Measurements from ENCODE around the gene PARP11. TPM values are rescaled to one million over a fixed set of nuclear protein-coding genes. Genes with fewer than 3 reads are reported as not detected.

The PARP11 gene
- total RNA-seq, 4 donors from 2014 or later: 4.5 to 6.2 (median 5.0) TPM

DNA sequence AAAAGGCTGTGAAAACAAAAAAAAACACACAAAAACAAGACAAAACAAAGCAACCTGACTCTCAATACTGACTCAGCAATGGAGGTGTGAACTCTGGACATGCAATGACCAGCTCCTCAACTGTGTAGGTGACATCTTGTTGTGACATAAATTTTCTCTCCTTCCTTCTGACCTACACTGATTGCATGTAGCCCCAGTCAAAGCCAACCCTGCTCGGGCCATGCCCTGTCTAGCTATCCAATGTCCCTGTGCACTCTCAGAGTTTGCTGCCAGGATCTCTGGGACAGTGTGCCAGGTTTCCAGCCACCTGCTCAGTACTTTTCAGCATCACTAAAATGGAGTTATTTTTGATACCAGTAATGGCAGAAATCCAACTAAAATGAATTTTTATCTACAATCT lies 101.3 kb downstream of the PARP11 start:
- Histone ChIP-seq H3K9me3 (no peaks in the 10 kb centered on the region), H3K27ac (no peak overlapping the region), H3K4me3 (no peak overlapping the region), H3K36me3 (no peaks in the 10 kb centered on the region), H3K27me3 (no peaks in the 10 kb centered on the region), H3K4me1 (no peaks in the 10 kb centered on the region)
- no peak for TF ChIP-seq POLR2AphosphoS5 (IDR thresholded peaks at IDR 0.05)
- no peak for TF ChIP-seq POLR2A (IDR thresholded peaks at IDR 0.05)
- TF ChIP-seq, protein P1, sequence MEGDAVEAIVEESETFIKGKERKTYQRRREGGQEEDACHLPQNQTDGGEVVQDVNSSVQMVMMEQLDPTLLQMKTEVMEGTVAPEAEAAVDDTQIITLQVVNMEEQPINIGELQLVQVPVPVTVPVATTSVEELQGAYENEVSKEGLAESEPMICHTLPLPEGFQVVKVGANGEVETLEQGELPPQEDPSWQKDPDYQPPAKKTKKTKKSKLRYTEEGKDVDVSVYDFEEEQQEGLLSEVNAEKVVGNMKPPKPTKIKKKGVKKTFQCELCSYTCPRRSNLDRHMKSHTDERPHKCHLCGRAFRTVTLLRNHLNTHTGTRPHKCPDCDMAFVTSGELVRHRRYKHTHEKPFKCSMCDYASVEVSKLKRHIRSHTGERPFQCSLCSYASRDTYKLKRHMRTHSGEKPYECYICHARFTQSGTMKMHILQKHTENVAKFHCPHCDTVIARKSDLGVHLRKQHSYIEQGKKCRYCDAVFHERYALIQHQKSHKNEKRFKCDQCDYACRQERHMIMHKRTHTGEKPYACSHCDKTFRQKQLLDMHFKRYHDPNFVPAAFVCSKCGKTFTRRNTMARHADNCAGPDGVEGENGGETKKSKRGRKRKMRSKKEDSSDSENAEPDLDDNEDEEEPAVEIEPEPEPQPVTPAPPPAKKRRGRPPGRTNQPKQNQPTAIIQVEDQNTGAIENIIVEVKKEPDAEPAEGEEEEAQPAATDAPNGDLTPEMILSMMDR (IDR thresholded peaks at IDR 0.05): no peak
- no peak for TF ChIP-seq EP300 (IDR thresholded peaks at IDR 0.05; ENCODE audit: low read depth)
- intact Hi-C loops (cut with DNase I; ENCODE audit: low total_unique reads): loop anchor here (10.0 kb wide), 1 partner anchor 467 kb away; no protein-coding TSS in a partner anchor
- DNase-seq: no peak
- in situ Hi-C loops (cut with MboI; ENCODE audit: low pct_ligation_motif_present in 1 of 4, low pct_unique_long_range_greater_than_20kb in 1 of 4, low sequenced_read_pairs in 3 of 4): loop anchor here in 1 of 4 donors (10.0 kb wide), 1 partner anchor 107 kb away; no protein-coding TSS in a partner anchor
- WGBS, 2 donors (ENCODE audit: low coverage in 1 of 2): 73% methylated on average over 1 of the region's 1 CpG; no CpG with 5 or more reads in 1 of the 2 donors

DNA sequence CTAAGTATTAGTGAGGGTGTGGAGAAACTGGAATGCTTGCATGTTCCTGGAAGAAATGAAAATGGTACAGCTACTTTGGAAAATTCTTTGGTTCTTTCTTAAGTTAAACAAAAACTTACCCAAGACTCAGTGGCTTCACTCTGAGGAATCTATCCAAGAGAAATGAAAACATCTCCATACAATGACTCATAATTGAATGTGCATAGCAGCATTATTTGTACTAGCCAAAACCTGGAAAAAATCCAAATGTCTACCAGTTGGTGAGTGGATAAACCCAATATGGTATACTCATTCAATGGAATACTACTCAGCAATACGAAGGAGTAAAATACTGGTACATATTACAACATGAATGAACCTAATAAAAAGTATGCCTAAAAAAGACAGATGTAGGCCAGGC lies 102.3 kb downstream of the PARP11 start:
- TF ChIP-seq POLR2AphosphoS5 (IDR thresholded peaks at IDR 0.05) (no peak), EP300 (IDR thresholded peaks at IDR 0.05; ENCODE audit: low read depth) (no peak), POLR2A (IDR thresholded peaks at IDR 0.05) (no peak)
- TF ChIP-seq, protein P1 (IDR thresholded peaks at IDR 0.05): no peak
- H3K27me3 ChIP-seq: no peaks in the 10 kb centered on the region
- H3K27ac ChIP-seq: no peak overlapping the region
- 94 to 100% methylated on average over 1 of the region's 1 CpG for WGBS, 2 donors (ENCODE audit: low coverage in 1 of 2)
- intact Hi-C loops (cut with DNase I; ENCODE audit: low total_unique reads) (loop anchor here (10.0 kb wide), 1 partner anchor 466 kb away; no protein-coding TSS in a partner anchor), in situ Hi-C loops (cut with MboI; ENCODE audit: low pct_ligation_motif_present in 1 of 4, low pct_unique_long_range_greater_than_20kb in 1 of 4, low sequenced_read_pairs in 3 of 4) (loop anchor here in 1 of 4 donors (10.0 kb wide), 1 partner anchor 106 kb away; no protein-coding TSS in a partner anchor)
- no peaks in the 10 kb centered on the region for H3K9me3 ChIP-seq
- DNase-seq: no peak
- no peaks in the 10 kb centered on the region for H3K4me1 ChIP-seq
- no peak overlapping the region for H3K4me3 ChIP-seq
- H3K36me3 ChIP-seq: no peaks in the 10 kb centered on the region

DNA sequence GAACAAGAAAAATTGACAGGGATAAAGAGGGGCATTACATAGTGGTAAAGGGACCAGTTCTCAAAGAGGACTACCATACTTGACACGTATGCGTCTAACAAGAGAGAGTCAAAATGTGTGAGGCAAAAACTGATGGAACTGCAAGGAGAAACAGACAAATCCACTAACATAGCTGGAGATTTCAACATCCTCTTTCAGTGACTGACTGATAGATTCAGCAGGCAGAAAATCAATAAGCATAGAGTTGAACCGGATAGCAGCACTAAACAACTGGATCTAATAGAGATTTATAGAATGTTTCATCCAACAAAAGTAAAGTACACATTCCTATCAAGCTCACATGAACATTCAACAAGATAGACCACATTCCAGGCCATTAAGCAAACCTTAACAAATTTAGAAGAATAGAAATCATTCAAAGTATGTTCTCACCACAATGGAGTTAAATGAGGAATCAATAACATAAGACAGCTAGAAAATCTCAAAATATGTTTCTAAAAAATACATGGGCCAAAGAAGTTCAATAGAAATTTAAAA lies 104.2 kb downstream of the PARP11 start:
- no peaks in the 10 kb centered on the region for H3K9me3 ChIP-seq
- no peaks in the 10 kb centered on the region for H3K27me3 ChIP-seq
- H3K4me3 ChIP-seq: no peak overlapping the region
- in situ Hi-C loops (cut with MboI; ENCODE audit: low pct_ligation_motif_present in 1 of 4, low pct_unique_long_range_greater_than_20kb in 1 of 4, low sequenced_read_pairs in 3 of 4) (loop anchor here in 1 of 4 donors (10.0 kb wide), 1 partner anchor 114 kb away; no protein-coding TSS in a partner anchor), intact Hi-C loops (cut with DNase I; ENCODE audit: low total_unique reads) (no loop called here)
- no peak for DNase-seq
- no peak overlapping the region for H3K27ac ChIP-seq
- H3K36me3 ChIP-seq: no peaks in the 10 kb centered on the region
- H3K4me1 ChIP-seq: no peaks in the 10 kb centered on the region
- TF ChIP-seq EP300 (IDR thresholded peaks at IDR 0.05; ENCODE audit: low read depth): no peak
- 94 to 95% methylated on average over 3 of the region's 3 CpGs for WGBS, 2 donors (ENCODE audit: low coverage in 1 of 2)

DNA sequence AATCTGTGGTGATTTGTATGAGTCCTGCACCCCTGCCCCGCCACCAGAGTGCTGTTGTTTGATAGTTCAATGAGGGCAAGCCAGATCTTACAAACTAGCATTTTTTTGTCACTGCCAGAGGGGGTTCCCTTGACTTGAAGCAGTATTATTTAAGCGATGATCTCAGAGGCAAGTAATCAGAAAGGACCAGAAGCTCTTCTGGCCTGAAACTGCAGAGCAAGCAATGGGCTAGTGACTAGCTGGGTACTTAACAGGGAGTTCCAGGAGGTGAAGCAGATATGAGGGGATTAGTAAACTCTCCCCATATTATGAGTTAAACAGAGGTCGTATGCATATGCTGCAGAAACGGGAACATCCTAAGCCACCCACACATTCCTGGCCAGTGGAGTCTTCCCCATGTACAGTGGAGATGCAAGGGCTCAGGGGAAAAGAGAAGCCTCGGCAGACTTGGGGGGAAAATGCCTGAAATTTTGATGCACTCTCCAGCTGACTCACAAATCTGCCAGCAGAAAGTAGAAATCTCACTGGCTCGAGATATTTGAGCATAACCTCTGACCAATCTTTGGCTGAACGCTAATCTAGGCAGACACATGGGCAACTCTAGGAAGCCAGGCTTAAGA lies 112.0 kb downstream of the PARP11 start:
- no peak for DNase-seq
- no peaks in the 10 kb centered on the region for H3K27me3 ChIP-seq
- in situ Hi-C loops (cut with MboI; ENCODE audit: low pct_ligation_motif_present in 1 of 4, low pct_unique_long_range_greater_than_20kb in 1 of 4, low sequenced_read_pairs in 3 of 4): loop anchor here in 1 of 4 donors (10.0 kb wide), 1 partner anchor 106 kb away; no protein-coding TSS in a partner anchor

More for the DNA sequence above, 112.0 kb downstream of the PARP11 start:
- Histone ChIP-seq H3K4me1 (peaks cover 0 to 14% (median 2%) of the 10 kb centered on the region in 4 donors), H3K36me3 (no peaks in the 10 kb centered on the region), H3K4me3 (no peak overlapping the region), H3K9me3 (no peaks in the 10 kb centered on the region), H3K27ac (no peak overlapping the region)
- TF ChIP-seq, protein P1 (IDR thresholded peaks at IDR 0.05): no peak
- no peak for TF ChIP-seq POLR2AphosphoS5 (IDR thresholded peaks at IDR 0.05)
- no peak for TF ChIP-seq POLR2A (IDR thresholded peaks at IDR 0.05)
- TF ChIP-seq EP300 (IDR thresholded peaks at IDR 0.05; ENCODE audit: low read depth): no peak
- intact Hi-C loops (cut with DNase I; ENCODE audit: low total_unique reads): no loop called here
- WGBS, 2 donors (ENCODE audit: low coverage in 1 of 2): 67 to 90% methylated on average over 2 to 6 of the region's 7 CpGs
